CD4-positive, alpha-beta T cell treated with Interferon alpha-2 for 1 hour (primary cell): ENCODE measurements around the gene C15orf39.
"Not testable (repeated sequence)": the region's sequence is repeated elsewhere in the genome, so short reads cannot be mapped to it uniquely, and the experiment has no call there.

Experiments
- DNase-seq, 2 donors: peaks; one replicate each; pipeline ENCODE4 v3.0.0-alpha.2; 2020 to 2022

C15orf39 gene

GRCh38 chr15:75213212-75213767 is 11.6 kb downstream of the C15orf39 start:
- no peak for DNase-seq

GRCh38 chr15:75213768-75214221 is 12.1 kb downstream of the C15orf39 start:
- no peak for DNase-seq

GRCh38 chr15:75214293-75215096 is 12.8 kb downstream of the C15orf39 start:
- no peak for DNase-seq

- no peak for DNase-seq
These were observed 13.7 kb downstream of the C15orf39 start for GRCh38 chr15:75215107-75216004.

DNA sequence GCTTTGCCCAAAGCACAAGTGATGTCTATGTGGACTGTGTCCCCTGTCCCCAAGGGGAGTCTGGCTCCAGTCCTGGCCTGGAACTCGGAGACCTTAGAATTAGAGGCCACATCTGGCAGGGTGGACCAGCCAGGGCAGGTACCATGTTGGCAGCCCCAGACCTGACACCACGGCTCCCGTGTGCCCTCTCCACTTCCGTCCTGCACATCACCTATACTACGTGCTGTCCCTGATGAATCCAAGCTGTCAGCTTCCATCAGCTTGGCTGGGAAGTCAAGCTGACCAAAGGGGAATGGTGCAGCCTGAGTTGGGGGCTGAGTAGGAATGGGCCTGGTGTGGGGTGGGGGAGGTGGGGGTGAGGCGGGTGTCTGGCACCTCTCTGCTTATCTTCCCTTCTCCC is 15.3 kb downstream of the C15orf39 start:
- no peak for DNase-seq

DNA sequence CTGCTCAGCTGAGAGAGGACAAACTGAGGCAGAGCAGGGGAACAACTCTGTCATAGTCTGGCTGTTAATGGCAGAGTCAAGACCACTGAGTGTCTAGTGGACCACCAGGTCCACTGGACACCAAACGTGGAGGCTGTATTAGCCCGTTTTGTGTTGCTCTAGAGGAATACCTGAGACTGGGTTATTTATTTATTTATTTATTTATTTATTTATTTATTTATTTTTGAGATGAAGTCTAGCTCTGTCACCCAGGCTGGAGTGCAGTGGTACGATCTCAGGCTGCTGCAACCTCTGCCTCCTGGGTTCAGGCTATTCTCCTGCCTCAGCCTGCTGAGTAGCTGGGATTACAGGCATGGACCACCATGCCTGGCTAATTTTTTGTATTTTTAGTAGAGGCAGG is 15.9 kb downstream of the C15orf39 start:
- DNase-seq = not testable (repeated sequence)

DNA sequence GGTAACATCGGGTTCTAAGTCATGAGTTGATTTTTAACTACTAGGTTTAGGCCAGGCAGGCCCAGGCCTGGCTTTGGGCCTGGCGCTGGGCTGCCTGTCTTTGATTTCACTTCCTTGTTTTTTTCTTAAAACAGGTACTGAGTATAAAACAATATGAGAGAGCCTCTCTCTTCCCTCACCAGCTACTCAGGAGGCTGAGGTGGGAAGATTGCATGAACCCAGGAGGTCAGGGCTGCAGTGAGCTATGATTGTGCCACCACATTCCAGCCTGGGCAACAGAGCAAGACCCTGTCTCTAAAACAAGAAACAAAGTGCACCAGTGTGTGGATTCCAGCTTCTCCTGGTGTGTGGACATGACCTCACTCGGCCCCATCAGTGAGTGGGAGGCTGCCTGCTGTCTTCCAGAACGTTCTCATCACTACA is 17.8 kb downstream of the C15orf39 start:
- not testable (repeated sequence) for DNase-seq

DNA sequence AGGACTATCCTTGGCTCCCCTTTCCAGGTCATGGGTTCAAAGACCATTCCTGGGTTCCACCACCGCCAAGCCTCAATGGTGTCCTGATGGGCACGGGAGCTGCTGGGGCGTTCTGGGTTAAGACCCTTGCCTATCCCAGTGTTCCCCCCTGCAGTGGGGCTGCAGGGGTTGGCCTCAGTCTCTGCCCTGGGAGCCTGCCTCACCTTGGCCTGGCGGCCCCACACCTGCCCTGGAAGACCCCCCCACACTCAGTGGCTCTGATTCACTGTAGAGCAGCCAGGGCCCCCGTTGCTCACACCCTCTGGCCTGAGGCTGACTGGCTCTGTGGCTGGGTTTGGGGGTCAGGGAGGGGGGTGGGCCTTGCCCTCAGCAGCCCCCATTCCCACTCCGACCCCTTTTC is 22.0 kb downstream of the C15orf39 start:
- no peak for DNase-seq

GRCh38 chr15:75224281-75224680 is 22.6 kb downstream of the C15orf39 start:
- DNase-seq = no peak

DNA sequence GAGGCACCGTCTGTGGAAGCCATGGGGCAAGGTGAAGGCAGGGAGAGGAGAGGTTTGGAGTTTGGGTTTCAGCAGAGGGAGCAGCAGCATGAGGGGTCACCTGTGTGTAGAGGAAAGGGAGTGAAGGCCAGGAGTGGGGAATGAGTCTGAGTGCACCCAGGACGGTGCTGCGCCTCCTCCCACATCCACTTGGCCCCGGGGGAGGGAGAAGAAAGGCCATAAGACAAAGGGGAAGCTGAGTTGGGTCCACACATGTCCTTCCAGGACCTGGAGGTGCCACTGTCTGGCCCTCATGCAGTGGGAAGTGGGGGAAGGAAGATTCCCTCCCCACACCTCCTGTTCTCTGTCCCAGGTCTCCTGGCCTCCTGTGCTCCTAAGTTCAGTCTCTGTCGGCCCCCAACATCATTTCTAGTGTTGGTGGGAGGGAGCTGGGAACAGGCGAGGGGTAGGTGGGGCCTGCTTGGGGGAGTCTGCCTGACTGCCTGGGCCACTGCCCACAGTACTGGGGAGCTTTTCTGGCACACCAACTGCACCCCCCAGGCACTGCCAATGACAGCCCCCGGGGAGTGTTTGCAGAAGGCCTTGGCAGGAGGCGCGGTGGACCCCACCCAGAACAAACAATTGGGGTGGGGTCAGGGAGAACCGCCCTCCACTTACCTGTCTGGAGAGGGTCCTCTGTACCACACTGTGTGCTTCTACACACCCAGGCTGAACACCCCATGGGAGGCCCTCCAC is 23.6 kb downstream of the C15orf39 start:
- not testable (repeated sequence) for DNase-seq

- DNase-seq = no peak
These were observed 24.5 kb downstream of the C15orf39 start for GRCh38 chr15:75225951-75226732.

- not testable (repeated sequence) for DNase-seq
These were observed 25.4 kb downstream of the C15orf39 start for GRCh38 chr15:75227112-75227511.

GRCh38 chr15:75227663-75228280 is 26.1 kb downstream of the C15orf39 start:
- DNase-seq = no peak

DNA sequence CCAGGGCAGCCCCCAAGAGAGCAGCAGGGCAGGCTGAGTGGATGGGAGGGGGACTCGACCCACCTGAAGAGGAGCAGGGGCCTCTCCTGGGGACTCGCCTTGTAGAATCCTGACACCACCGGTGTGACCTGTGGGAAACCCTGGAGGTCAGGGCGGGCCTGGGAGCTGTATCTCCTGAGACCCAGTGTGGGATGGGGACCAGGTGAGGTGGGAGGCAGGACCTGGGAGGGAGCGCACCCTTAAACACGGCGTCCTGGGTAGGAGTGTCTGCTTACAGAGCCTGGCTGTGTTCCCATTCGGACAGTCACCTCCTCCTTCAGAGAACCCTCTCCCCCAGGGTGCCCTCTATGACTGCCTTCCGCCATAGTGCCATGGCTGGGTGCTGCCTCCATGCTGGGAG is 27.1 kb downstream of the C15orf39 start:
- DNase-seq = no peak

GRCh38 chr15:75229191-75230015 is 27.7 kb downstream of the C15orf39 start:
- DNase-seq = no peak

DNA sequence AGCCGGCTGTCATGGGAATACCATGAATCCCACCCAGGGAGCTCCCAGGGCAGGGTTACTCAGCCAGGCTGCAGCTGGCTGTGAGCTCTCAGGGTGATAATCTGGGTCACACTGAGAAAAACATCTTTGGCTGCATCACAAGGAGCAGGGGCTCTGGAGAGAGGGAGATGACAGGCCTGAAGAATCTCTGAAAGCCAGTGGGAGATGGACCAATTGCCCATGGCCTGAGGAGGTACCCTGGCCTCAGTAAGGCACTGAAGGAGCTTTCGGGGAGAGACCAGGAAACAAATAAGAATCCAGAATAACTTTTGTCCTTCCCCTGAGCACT is 28.3 kb downstream of the C15orf39 start:
- DNase-seq = no peak

DNA sequence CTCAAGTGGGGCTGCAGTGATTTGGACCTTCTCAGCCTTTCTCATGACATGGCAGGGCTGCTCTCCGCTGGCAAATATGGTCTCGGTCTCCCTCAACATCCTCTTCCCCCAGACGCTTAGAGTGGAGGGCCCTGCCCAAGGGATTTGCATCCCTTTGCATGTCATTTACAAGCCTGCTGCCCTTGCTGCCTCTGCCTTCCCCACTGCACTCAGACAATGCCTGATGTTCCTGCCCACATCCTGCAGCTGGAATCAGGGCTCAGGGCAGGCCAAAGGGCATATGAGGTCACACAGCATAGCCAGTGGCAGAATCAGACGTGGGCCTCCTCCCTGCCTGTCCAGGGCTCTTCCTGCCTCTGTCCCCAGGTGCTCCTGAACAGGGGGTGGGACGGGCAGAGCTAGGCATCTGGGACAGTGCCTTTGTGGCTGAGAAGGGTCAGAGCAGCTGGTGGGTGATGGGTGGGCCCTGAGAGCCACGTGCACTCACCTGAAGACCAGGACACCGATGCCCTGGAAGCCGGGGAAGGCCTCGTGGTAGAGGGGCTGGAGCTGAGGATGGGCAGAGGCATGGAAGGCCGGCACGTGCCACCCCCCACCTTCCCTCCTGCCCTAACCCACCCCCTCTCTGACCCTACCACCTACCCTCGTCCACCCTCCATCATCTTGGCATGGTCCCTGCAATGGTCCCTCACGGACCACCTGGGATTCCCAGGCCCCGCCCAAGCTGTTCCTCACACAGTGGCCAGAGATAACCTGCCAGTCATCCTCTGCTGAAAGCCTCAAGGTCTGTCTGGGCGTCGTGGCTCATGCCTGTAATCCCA is 29.1 kb downstream of the C15orf39 start:
- no peak for DNase-seq

- no peak for DNase-seq
These were observed 30.2 kb downstream of the C15orf39 start for GRCh38 chr15:75231836-75232235.

DNA sequence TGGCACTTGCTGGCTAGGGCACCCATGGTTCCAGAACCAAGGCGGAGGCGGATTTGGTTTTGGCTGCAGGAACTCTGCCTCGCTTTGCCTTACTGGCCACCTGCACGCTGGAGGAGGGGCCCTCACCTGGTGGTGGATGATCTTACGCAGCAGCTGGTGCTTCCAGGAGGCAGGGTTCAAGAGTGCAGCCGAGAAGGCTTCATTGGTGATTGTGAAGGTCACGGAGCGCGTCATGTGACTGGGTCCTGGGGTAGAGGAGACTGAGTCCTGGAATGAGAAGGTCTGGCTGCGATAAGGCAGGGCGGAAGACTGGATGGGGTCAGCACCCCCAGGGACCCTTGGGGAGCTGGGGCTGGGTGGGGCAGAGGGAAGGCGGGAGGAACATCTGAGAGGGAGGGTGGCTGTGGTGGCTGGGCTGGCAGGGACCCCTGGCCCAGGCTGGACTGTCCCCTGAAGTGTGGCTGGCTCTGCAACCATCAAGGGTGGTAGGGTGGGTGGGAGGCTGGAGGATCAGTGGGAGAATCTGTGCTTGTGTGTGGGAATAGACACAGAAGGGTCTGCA is 30.7 kb downstream of the C15orf39 start:
- no peak for DNase-seq
